ENCODE data around the gene ABCC1.
"Not testable (repeated sequence)": the region's sequence is repeated elsewhere in the genome, so short reads cannot be mapped to it uniquely, and the experiment has no call there.

The ABCC1 gene

DNA sequence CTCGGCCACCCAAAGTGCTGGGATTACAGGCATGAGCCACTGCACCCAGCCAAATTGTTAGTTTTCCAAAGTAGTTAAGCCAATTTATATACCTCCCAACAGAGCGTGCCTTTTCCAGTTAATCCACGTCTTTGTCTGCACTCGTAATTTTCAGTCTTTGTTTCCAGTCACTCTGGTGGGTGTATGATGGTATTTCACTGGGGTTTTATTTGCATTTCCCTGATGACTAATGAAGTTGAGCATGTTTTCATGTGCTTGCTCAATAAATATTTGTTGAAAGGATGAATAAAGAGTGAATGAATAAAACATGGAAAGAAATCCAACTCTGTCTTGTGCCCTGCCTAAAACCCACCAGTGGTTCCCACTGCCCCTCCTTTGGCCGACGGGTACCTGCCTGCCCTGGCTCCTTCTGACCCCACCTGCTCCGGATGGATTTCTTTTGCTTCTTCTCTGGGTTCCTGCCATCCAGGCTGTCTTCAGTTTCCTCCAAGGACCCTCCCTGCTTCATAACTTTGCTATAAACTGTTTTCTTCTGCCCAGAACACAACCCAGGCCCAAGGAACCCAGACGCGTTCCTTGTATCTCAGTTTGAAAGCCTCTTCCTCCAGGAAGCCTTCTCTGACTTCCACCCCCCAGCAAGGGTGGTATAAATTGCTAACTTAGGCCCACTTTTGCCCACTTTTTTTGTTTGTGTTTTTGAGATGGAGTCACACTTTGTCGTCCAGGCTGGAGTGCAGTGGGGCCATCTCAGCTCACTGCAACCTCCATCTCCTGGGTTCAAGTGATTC lies 3.0 kb upstream of the ABCC1 start:
- peak; percentile 33 for DNase-seq (ENCODE audit: low read depth)

DNA sequence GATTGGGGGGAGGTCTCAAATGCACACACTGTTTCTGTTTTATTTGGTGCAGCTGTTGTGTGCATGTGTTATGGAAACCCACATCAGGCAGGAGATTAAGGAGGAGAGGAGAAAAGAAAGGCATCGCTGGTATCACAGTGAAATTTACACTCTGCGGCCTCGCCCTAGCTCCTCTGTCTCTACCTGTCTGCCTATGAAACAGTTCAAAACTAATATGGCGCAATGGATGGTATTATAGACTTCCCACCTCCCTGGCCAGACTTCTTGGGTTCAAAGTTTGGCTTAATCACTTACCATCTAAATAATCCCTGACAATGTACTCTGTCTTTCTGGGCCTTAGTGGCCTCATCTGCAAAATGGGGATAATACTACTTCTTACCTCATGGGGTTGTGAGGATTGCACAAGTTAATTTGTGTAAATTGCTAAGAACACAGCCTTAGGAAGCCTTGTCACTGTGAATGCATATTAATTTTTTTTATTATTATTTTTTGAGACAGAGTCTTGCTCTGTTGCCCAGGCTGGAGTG lies 1.4 kb upstream of the ABCC1 start:
- DNase-seq (ENCODE audit: low read depth) = no peak

DNA sequence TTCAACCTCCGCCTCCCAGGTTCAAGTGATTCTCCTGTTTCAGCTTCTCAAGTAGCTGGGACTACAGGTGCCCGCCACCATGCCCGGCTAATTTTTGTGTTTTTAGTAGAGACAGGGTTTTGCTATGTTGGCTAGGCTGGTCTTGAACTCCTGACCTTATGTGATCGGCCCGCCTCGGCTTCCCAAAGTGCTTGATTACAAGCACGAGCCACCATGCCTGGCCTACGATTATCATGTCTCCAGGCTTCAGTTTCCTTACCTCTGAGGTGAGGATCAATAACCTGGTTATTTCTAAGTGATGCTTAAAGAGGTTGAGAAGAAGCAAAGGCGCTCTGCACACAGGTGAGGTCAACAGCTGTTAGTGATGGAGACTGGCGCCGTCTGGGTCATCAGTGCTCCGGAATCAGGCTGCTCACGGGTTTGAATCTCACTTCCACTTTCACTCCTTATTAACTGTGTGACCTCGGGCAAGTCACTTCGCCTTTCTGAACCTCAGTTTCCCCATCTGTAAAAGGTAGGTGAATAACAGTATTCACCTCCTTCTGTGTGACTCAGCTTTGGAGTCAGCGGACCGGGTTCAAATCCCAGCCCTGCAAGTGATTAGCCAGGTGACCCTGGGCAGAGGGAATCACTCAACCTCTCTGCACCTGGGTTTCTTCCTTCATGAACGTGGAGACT lies 745 bp upstream of the ABCC1 start:
- DNase-seq (ENCODE audit: low read depth) = no peak

DNA sequence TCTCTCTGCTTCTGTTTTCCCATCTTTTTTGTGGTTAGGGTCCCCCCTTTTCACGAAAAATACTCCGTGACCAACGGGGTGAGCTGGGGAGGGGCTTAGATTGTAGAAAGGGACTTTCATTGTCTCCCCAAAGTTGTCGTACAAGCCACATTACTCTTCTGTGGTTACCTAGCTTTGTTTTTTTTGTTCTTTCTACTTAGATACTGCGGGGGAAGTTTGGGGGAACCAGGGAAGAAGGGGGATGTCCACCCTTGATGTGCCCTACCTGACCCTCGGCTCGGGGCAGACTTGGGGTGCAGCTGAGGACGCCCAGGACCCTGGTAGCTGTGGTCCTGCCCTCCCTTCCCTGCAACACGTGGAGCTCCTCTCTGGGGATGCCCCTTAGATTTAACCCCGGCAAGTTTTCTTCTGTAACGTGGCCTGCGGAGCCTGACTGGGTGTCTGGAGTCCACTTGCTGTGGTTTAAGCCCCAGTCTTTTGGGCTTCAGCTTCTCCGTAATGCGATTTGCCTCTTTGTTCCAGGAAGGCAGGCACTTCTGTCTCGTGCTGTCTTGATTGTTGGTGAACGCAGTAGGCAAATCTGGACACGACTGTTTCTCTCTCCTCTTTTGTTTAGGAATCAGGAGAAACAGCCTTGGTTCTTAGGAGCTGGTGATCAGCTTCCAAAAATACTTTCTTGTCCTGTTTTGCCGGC lies 892 bp downstream of the ABCC1 start:
- DNase-seq (ENCODE audit: low read depth) = peak; percentile 22

DNA sequence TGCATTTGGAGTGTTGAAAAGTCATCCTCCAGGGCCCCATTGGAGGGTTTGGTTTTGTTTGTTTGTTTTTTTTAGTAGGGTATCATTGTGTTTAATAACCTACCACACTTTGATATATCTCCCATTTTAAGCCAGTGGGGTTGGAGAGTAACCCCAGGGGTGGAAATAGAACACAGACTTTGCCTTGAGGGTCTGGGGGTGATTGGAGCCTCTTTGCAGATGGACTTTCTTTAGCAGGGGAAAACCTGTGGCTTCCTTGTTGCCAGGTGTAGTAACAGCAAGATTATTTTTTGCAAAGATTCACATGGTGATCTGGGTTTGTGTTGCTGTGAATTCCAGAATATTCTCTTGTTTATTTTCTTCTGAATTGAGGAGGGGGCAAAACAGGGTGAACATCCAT lies 1.5 kb downstream of the ABCC1 start:
- no peak for DNase-seq (ENCODE audit: low read depth)

DNA sequence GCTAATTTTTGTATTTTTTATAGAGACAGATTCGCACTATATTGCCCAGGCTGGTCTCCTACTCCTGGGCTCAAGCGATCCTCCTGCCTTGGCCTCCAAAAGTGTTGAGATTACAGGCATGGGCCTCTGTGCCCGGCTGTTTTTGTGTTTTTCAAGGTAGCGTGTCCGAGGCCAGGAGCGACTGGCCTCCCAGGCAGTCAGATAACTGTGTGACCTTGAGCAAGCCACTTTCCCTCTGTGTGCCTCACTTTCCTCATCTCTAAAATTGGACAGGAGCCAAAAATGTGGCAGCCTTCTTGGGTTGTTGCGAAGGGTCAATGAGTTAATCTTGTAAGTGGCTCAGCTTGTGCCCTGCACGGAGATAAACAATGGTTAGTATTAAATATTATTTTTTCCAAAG lies 2.4 kb downstream of the ABCC1 start:
- DNase-seq (ENCODE audit: low read depth) = no peak

DNA sequence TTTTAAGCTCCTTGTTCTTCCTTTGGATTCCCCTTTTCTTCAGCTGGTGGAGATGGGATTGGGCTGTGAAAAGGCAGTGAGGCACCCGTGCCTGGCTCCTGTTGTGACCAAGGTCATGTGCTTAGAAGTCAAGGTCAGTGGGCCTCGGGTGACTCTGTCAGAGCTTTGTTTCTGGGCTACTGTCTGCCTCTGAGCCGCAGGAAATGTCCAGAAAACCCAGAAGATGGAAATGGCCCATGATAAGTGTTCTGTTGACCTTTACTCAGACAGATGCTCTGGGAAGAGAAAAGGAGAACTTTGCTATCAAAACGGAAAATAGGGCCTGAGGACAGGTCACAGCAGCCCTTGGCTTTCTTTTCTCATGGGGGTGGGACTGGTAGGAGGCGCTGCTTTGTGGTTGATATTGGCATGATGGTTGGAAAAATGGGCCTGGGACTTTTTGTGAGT lies 2.9 kb downstream of the ABCC1 start:
- DNase-seq (ENCODE audit: low read depth) = no peak

DNA sequence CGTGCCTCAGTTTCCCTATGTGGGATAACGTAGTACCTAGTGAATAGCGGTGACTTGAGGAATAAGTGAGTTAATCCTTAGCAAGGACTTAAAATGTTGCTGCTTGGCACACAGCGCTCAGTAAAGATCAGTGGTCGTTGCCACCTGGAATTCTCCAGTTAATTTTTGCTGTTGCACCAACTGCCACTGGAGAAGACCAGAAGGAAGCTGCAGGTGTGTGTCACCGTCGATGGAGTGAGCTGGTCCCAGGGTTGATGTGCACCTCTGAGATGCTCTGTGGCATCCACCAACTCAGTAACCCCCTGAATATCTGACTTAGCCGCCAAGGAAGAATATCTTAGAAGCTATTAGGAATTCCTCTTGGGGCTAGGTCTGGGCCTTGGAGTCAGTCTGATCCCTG lies 4.1 kb downstream of the ABCC1 start:
- no peak for DNase-seq (ENCODE audit: low read depth)

DNA sequence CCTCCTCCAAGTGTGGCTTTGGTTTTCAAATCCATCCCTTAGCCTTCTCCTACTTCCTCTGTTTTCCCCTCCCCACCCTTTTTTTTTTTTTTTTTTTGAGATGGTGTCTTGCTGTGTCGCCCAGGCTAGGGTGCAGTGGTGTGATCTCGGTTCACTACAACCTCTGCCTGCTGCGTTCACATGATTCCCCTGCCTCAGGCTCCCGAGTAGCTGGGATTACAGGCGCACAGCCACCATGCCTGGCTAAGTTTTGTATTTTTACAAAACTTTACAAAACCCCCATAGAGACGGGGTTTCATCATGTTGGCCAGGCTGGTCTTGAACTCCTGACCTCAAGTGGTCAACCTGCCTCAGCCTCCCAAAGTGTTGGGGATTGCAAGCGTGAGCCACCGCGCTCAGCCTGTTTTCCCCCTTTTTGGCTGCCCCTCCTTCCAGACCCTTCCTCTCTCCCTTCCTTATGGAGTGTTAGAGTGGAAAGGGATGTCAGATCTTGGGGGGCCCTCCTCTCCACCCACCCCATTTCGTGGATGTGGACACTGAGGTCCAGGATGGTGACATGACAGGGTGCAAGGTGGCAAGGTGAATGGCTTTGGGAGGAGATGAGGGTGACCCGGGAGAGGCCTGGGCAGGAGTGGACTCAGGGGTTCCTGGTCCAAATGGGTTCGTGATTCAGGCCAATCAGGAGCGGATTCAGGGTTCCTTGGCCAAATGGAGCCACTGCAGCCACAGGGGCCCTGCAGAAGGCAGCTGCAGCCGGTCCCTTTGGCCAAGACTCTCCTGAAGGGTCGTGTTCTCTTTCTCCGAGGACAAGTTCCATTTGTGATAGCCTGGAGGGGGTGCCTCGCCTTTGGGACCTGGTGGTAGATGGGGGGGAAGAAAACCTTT lies 4.8 kb downstream of the ABCC1 start:
- DNase-seq (ENCODE audit: low read depth) = no peak

DNA sequence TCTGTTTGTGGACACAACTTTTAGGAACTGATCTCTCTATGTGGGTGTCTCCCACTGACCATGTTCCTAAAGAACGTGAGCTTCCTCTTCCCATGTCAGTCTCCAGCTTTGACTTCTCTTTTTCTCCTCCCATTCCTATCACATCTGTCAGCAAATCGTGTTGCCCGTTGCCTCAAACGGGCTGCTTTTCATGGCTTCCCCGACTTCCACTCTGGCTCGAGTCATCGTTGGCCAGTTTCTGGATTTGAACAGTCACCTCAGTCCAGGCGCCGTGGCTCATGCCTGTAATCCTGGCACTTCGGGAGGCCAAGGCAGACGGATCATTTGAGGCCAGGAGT lies 5.4 kb downstream of the ABCC1 start:
- DNase-seq (ENCODE audit: low read depth) = no peak

DNA sequence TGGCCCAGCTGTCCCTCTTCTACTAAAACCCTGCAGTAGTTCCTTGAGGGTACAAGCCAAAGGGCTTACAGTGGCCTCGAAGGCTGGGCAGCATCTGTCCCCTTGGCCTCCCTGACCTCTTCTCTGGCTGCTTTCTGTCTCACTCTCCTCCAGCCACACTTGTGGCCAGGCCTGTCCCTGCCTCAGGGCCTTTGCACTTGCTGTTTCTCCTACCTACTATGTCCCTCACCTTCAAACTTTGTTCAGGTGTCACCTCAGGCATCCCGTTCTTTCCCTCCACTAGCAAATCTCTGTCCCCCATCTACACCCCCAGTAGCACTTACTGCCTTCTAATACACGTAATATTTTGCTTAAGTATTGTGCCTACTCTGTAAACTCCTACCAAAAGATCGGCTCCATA lies 6.0 kb downstream of the ABCC1 start:
- DNase-seq (ENCODE audit: low read depth) = no peak

DNA sequence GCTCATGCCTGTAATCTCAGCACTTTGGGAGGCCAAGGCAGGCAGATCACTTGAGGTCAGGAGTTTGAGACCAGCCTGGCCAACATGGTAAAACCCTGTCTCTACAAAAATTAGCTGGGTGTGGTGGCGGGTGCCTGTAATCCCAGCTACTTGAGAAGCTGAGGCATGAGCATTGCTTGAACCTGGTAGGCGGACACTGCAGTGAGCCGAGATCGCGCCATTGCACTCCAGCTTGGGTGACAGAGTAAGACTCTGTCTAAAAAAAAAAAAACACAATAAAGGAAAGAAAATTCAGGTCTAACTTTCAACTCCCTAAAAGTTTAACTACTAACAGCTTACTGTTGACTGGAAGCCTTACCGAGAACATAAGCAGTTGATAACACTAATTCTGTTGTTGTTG lies 6.7 kb downstream of the ABCC1 start:
- not testable (repeated sequence) for DNase-seq (ENCODE audit: low read depth)

DNA sequence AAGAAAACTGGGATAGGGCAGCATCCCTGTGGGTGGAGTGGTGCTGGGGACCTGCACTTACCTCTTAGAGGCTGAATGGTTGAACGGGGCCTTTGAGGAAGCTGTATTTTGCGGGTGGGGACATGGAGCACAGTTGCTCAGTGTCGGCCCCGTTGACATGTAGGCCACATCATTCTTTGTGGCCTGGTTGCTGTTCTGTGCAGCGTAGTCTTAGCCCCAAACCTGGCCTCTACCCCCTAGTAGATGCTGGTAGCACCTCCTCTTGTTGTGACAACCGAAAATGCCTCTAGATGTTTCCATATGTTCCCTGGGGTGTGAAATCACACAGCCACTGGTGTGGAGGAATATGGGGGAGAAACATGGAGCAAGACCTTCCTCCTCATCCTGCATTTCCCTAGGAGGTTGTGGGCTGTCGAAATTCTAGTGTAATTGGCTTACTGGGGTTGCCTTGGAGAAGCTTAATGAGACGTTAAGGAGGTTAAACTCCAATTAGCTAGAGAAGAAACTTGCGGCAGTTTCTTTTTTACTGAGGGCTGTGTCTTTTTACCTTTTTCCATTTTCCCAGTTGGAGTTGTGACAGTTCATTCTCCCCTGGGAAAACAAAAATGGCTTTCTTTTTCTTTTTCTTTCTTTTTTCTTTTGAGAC lies 9.4 kb downstream of the ABCC1 start:
- no peak for DNase-seq (ENCODE audit: low read depth)

DNA sequence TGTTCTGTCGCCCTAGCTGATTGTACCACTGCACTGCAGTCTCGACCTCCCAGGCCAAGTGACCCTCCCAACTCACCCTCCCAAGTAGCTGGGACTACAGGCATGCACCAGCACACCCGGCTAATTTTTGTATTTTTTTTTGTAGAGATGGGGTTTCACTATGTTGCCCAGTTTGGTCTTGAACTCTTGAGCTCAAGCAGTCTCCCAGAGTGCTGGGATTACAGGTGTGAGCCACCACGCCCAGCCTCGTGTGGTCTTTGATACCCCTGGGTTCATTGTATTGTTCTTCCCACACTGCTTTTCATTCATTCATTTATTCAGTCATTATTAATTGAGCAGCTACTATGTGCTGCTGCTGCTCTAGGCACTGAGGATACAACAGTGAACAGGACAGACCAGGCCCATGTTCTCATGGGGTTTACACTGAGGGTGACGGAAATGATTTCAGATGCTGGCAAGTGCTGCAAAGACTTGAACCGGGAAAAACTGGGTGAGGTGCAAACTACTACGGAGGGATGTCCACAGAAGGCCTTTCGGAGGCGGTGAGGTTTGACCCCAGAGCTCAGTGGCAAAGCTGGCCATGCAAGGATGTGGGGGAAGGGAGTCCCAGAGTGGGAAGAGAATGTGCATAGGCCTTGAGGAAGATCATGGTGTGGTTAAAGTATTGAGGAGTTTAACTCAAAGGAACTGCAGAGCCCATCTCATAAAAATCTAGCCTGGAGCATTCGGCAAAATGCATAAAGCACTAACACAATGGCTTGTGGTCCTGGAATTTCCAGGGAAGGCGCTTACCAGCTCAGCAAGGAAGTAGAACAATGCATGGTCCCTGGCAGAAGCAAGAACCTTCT lies 10.9 kb downstream of the ABCC1 start:
- DNase-seq (ENCODE audit: low read depth) = no peak

DNA sequence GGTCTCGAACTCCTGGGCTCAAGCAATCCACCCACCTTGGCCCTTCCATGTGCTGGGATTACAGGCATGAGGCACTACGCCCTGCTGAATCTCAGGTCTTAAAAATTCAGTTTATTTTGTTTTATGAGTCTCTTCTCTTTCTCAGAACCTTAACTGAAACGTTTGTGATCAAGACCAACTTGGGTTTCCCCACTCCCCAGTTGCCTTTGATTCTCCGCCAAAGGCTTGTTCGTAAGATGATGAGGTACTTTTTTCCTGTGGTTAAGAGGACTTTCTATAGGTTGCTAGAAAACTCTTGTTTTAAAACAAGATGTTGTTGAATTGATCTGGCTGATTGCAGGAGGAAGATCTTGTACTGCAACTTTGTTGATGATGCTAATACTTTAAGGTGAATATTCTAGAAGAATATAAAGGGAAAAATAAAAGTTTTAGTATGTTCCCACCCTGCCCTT lies 11.7 kb downstream of the ABCC1 start:
- no peak for DNase-seq (ENCODE audit: low read depth)

DNA sequence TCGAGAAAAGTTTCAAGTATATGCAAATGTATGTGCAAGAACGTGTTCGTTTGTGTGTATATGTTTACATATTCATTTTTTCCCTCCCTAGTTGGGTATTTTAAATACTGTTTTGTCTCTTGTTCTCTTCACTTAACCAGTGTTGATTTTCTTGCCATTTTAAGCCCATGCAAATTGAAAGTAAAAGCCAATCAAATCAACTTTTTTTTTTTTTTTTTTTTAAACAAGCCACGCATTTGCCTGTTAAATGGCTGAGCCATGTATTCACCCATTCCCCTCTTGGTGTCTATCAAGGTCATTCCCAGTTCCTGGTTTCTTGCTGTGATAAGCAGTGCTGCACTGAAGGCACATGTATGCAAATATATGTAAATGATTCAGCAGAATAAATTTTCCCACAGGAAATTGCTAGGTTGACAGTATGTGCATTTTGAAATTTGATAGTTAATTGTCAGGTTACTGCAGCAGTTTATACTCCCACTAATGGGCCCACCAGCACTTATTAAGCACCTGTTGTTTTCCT lies 12.2 kb downstream of the ABCC1 start:
- DNase-seq (ENCODE audit: low read depth) = no peak

DNA sequence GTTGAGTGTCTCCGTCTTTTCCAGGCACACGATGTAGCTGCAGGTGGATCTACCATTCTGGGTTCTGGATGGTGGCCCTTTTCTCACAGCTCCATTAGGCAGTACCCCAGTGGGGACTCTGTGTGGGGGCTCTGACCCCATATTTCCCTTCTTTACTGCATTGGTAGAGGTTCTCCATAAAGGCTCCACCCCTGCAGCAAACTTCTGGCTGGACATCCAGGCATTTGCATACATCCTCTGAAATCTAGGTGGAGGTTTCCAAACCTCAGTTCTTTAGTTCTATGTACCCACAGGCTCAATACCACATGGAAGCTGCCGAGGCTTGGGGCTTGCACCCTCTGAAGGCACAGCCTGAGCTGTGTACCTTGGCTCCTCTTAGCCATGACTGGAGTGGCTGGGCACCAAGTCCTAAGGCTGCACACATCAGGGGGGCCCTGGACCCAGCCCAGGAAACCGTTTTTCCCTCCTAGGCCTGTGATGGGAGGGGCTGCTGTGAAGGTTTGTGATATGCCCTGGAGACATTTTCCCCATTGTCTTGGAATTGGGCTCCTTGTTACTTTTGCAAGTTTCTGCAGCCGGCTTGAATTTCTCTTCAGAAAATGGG lies 14.0 kb downstream of the ABCC1 start:
- DNase-seq (ENCODE audit: low read depth) = no peak

DNA sequence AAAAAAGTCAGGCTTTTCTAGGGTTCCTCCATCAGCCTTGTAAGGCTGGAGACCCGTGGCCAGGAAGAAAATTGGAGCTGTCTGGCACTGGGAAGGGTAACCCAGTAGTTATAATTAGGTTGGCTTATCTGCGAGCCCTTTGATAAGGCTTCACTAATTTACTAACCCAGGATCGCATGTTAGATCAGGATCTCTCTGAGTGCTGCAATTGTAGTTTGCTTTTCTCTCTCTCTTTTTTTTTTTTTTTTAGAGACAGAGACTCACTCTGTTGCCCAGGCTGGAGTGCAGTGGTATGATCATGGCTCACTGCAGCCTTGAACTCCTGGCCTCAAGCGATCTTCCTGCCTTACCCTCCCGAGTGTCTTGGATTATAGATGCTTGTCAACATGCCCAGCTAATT lies 17.0 kb downstream of the ABCC1 start:
- DNase-seq (ENCODE audit: low read depth) = no peak

DNA sequence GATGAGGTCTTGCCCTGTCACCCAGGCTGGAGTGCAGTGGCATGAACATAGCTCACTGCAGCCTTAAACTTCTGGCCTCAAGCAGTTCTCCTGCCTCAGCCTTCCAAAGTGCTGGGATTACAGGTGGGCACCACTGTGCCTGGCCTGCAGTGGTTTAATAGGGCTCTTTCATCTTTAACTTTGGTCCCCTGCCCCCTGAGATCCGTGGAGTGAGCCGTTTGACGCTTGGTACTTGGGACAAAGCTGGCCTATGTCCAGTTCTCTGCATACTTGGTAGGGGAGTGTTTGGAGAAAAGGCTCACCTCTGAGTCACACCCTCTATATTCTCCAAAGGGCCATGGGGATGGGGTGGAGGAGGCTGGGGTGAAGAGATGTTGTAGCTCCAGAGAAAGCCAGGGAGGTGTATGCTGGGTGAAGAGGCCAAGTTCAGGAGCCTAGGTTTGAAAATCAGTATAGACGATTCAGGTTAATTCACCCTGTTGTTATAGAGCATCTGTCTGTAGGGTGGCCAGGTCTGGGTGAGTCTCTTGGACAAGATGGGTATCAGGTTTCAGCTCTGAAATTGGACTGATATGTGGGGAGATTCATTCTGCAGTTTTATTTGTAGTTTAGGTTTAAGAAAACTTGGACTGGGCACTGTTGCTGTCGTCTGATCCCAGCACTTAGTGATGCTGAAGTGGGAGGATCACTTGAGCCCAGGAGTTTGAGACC lies 17.6 kb downstream of the ABCC1 start:
- no peak for DNase-seq (ENCODE audit: low read depth)

Measured in fibroblast of the conjunctiva (primary cell).